GM12878 (cell line): ENCODE data around the gene NKD2. TPM values are rescaled to one million over a fixed set of nuclear protein-coding genes. Genes with fewer than 3 reads are reported as not detected.

Source experiments
- ATAC-seq: fragments of 200-7000 bp; cut with Tn5 transposase; 3 replicates; pipeline ENCODE4 v1.9.1; 2020; ENCODE audit warnings: mild to moderate bottlenecking, moderate library complexity
- BruUV-seq: library from RNA; stranded (reverse); fragments of 400-500 nt; replicated peaks from 2 replicates; lab custom pipeline; 2021; lab: Mats Ljungman, UMichigan
- CTCF ChIA-PET: fragments of 300-600 bp; sonication (Branson Sonifier 250); formaldehyde crosslinking; extraction: SDS; loops from one replicate; lab custom pipeline; 2021; ENCODE audit warnings: inconsistent platforms; lab: Yijun Ruan, JAX
- POLR2A ChIA-PET: fragments of 350-600 bp; formaldehyde crosslinking; extraction: SDS; loops from one replicate; lab custom pipeline; 2021; ENCODE audit warnings: inconsistent platforms; lab: Charles Lee
- RAD21 ChIA-PET: fragments of 300-600 bp; sonication (Branson Sonifier 250); formaldehyde crosslinking; loops from one replicate; lab custom pipeline; 2023; ENCODE audit warnings: antibody characterized with exemption; ENCODE audit not compliant: unreplicated experiment; lab: Charles Lee
- SMC1A ChIA-PET: fragments of 300-600 bp; sonication (Branson Sonifier 250); formaldehyde crosslinking; loops from one replicate; lab custom pipeline; 2023; ENCODE audit not compliant: unreplicated experiment, uncharacterized antibody; lab: Charles Lee
- DNase-seq: peaks from one replicate; pipeline ENCODE4 v3.0.0-alpha.2; 2011; ENCODE audit warnings: low read depth, low spot score
- FAIRE-seq: peaks from 3 replicates; lab custom pipeline; 2011; peaks lifted over from hg19 to GRCh38; lab: Jason Lieb, UNC
- H2AFZ ChIP-seq: 2 replicates; pipeline ENCODE4 v1.6.0; 2011; ENCODE audit warnings: low read depth, low read length, control low read depth; ENCODE audit not compliant: control insufficient read depth
- H3K27ac ChIP-seq: 2 replicates; pipeline ENCODE4 v1.5.1; 2011; ENCODE audit warnings: control low read depth; ENCODE audit not compliant: control insufficient read depth, insufficient read depth
- H3K27me3 ChIP-seq, 2 experiments: replicated peaks in 1 of 2; 2 replicates each; pipeline versions ENCODE4 v1.6.0 to v1.6.1; 2011; ENCODE audit warnings: low read length in 1 of 2; ENCODE audit not compliant: control insufficient read depth in 2 of 2, insufficient read depth in 2 of 2
- H3K36me3 ChIP-seq, 2 experiments: 2 replicates each; pipeline ENCODE4 v1.5.1; 2011; ENCODE audit warnings: low read length in 1 of 2; ENCODE audit not compliant: control insufficient read depth in 2 of 2, insufficient read depth in 2 of 2
- H3K4me1 ChIP-seq: 2 replicates; pipeline ENCODE4 v1.6.1; 2011; ENCODE audit warnings: mild to moderate bottlenecking, low read length, moderate library complexity, mixed read lengths; ENCODE audit not compliant: control insufficient read depth, insufficient read depth
- H3K4me2 ChIP-seq: 2 replicates; pipeline ENCODE4 v1.6.0; 2011; ENCODE audit warnings: control low read depth; ENCODE audit not compliant: control insufficient read depth, insufficient read depth
- H3K4me3 ChIP-seq: fragments of 200-600 bp; sonication (generic); 2 replicates; pipeline ENCODE4 v1.5.1; 2016
- H3K79me2 ChIP-seq: 2 replicates; pipeline ENCODE4 v1.6.0; 2011; ENCODE audit warnings: low read length; ENCODE audit not compliant: control insufficient read depth, insufficient read depth
- H3K9ac ChIP-seq: 2 replicates; pipeline ENCODE4 v1.8.0; 2011; ENCODE audit warnings: low read length, control low read depth, mixed read lengths; ENCODE audit not compliant: control insufficient read depth, insufficient read depth
- H3K9me3 ChIP-seq: replicated peaks from 3 replicates; pipeline ENCODE4 v1.5.1; 2011; ENCODE audit warnings: mild to moderate bottlenecking, low read length; ENCODE audit not compliant: control insufficient read depth, insufficient read depth
- H4K20me1 ChIP-seq: 2 replicates; pipeline ENCODE4 v1.6.0; 2011; ENCODE audit not compliant: control insufficient read depth, insufficient read depth
- BACH1 ChIP-seq: fragments of 450-650 bp; IDR thresholded peaks from 2 replicates; pipeline ENCODE4 v1.6.1; 2017; ENCODE audit warnings: mild to moderate bottlenecking, borderline replicate concordance
- CBX5 ChIP-seq: sonication (generic); IDR thresholded peaks from 2 replicates; pipeline ENCODE4 v1.6.1; 2016; ENCODE audit warnings: low read depth, moderate library complexity, mild to moderate bottlenecking, inconsistent platforms
- CREM ChIP-seq: IDR thresholded peaks from 2 replicates; pipeline ENCODE4 v1.6.1; 2014; ENCODE audit warnings: antibody characterized with exemption, low read depth
- EED ChIP-seq: sonication (generic); IDR thresholded peaks from 2 replicates; pipeline ENCODE4 v1.6.1; 2016; ENCODE audit warnings: antibody characterized with exemption, low read depth
- EGR1 ChIP-seq, 2 experiments: IDR thresholded peaks; 1 replicate in 1 of 2; 2 replicates in 1 of 2; pipeline ENCODE4 v1.6.1; 2011 to 2012; ENCODE audit warnings: low read depth in 2 of 2, low read length in 2 of 2, borderline replicate concordance in 1 of 2, mild to moderate bottlenecking in 1 of 2, moderate library complexity in 1 of 2
- ETV6 ChIP-seq, 2 experiments: fragments of 450-650 bp in 1 of 2; IDR thresholded peaks in 1 of 2; conservative IDR thresholded peaks in 1 of 2; 2 replicates each; pipeline ENCODE4 v1.6.1; 2014; ENCODE audit warnings: antibody characterized with exemption in 1 of 2, borderline replicate concordance in 1 of 2, low read depth in 1 of 2, mild to moderate bottlenecking in 1 of 2, moderate library complexity in 1 of 2
- GATAD2B ChIP-seq: fragments of 450-650 bp; conservative IDR thresholded peaks from 2 replicates; pipeline ENCODE4 v1.6.1; 2017; ENCODE audit warnings: low read depth, mild to moderate bottlenecking, moderate library complexity
- IKZF2 ChIP-seq, 2 experiments: fragments of 450-650 bp; IDR thresholded peaks; 2 replicates each; pipeline ENCODE4 v1.6.1; 2017; ENCODE audit warnings: mild to moderate bottlenecking in 2 of 2, moderate library complexity in 2 of 2
- MEF2A ChIP-seq: IDR thresholded peaks from 2 replicates; pipeline ENCODE4 v1.6.1; 2011; ENCODE audit warnings: low read depth, mild to moderate bottlenecking, low read length, moderate library complexity; ENCODE audit not compliant: insufficient read depth
- MEF2B ChIP-seq: fragments of 450-650 bp; IDR thresholded peaks from 2 replicates; pipeline ENCODE4 v1.6.1; 2018; ENCODE audit warnings: mild to moderate bottlenecking, moderate library complexity; ENCODE audit not compliant: partially characterized antibody, poor library complexity, severe bottlenecking
- PML ChIP-seq: IDR thresholded peaks from 2 replicates; pipeline ENCODE4 v1.6.1; 2012; ENCODE audit warnings: low read length, inconsistent platforms
- POU2F2 ChIP-seq: IDR thresholded peaks from 3 replicates; pipeline ENCODE4 v1.6.1; 2011; ENCODE audit warnings: low read depth, mild to moderate bottlenecking, low read length, borderline replicate concordance
- RUNX3 ChIP-seq: IDR thresholded peaks from 2 replicates; pipeline ENCODE4 v1.6.1; 2012; ENCODE audit warnings: low read length, inconsistent platforms
- SIX5 ChIP-seq: IDR thresholded peaks from 2 replicates; pipeline ENCODE4 v1.6.1; 2011; ENCODE audit warnings: mild to moderate bottlenecking, low read depth, low read length, moderate library complexity; ENCODE audit not compliant: severe bottlenecking
- SMAD1 ChIP-seq: fragments of 450-650 bp; IDR thresholded peaks from 2 replicates; pipeline ENCODE4 v1.6.1; 2018; ENCODE audit warnings: mild to moderate bottlenecking, low read depth; ENCODE audit not compliant: partially characterized antibody
- SP1 ChIP-seq: IDR thresholded peaks from one replicate; pipeline ENCODE4 v1.6.1; 2011; ENCODE audit warnings: low read depth, low read length
- STAT3 ChIP-seq: IDR thresholded peaks from 2 replicates; pipeline ENCODE4 v1.6.1; 2011; ENCODE audit warnings: low read depth, low read length, improper control_type of control experiment
- SUPT20H ChIP-seq: IDR thresholded peaks from 2 replicates; pipeline ENCODE4 v1.6.1; 2011; ENCODE audit warnings: low read depth, mild to moderate bottlenecking, low read length, moderate library complexity, borderline replicate concordance; ENCODE audit not compliant: control insufficient read depth
- ZNF384 ChIP-seq: IDR thresholded peaks from 2 replicates; pipeline ENCODE4 v1.6.1; 2012; ENCODE audit warnings: low read depth, mild to moderate bottlenecking, low read length, improper control_type of control experiment, borderline replicate concordance
- WGBS: methylation state at CpG from one replicate; pipeline ENCODE4 v1.1.6; 2016; ENCODE audit warnings: low lambda C conversion rate; ENCODE audit not compliant: insufficient replicate concordance, insufficient coverage; ENCODE audit errors: missing lambda C conversion rate; 5-methylcytosine and 5-hydroxymethylcytosine counted together
- in situ Hi-C: fragments of 300-500 bp; cut with MboI; formaldehyde crosslinking; loops from 9 replicates; pipeline ENCODE4 v1.14.3; 2018; ENCODE audit warnings: mixed read lengths
- intact Hi-C: fragments of 100-400 bp; cut with micrococcal nuclease; formaldehyde crosslinking; loops from one replicate; pipeline ENCODE4 v1.14.2; 2022; ENCODE audit not compliant: unreplicated experiment
- polyA plus RNA-seq, 11 experiments: library from polyadenylated mRNA; depleted of rRNA in 4 of 11; unstranded in 6 of 11; stranded (reverse) in 5 of 11; fragments of >200 nt; fragmentation: Nextera tagmentation in 4 of 11; fragmentation: Illumina TruSeq in 1 of 11; extraction: Ambion mirVana in 4 of 11; extraction: Trizol in 1 of 11; gene quantifications; 1 replicate in 1 of 11; 2 replicates in 10 of 11; pipeline versions ENCODE4 v1.2.1 to v1.2.3, GENCODE V29; 2011 to 2016; ENCODE audit warnings: inconsistent platforms in 2 of 11, missing spikeins in 2 of 11, low read depth in 1 of 11
- total RNA-seq, 4 experiments: library from RNA; depleted of rRNA in 3 of 4; stranded (reverse); fragments of >200 nt in 3 of 4; fragmentation: Illumina TruSeq in 1 of 4; extraction: Trizol in 1 of 4; gene quantifications; 2 replicates each; pipeline versions ENCODE4 v1.2.1 to v1.2.3, GENCODE V29; 2013 to 2021
- TF ChIP-seq, protein P1 (sequence below): fragments of 450-650 bp; IDR thresholded peaks from 2 replicates; pipeline ENCODE4 v1.6.1; 2014; ENCODE audit warnings: mild to moderate bottlenecking

Gene NKD2
- total and polyA plus RNA-seq, 10 of the 15 experiments (the other 5 are each of a cell fraction or from before 2014, with no cell fraction given), result 0.20 to 0.83 (median 0.26) TPM; not detected in 7

DNA sequence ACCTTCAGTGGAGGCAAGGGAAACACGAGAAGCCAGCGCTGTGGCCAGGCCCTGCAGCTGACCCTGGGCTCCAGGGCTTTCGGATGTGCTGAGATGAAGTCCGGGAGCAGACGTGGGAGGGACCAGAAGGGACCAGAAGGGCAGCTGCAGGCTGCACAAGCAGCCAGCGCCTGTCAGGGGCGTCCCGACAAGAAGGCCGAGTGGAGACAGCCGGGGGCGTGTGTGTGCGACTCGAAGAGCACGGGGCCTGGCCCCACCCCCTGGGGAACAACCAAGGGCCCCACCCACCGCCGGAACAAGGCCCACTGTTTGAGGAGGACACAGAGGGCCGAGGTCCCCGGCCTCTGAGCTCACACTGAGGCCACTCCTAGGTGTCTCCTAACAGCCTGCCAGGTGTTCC, 71.8 kb downstream of the NKD2 start:
- 63% methylated on average over 18 of the region's 18 CpGs for WGBS
- ChIA-PET RAD21 (no interaction called here), SMC1A (no interaction called here), POLR2A (no interaction called here), CTCF (no interaction called here)
- H3K27me3 ChIP-seq, result no peaks in the 10 kb centered on the region
- BruUV-seq, result no TSS peak
- no peak overlapping the region for H3K4me3 ChIP-seq
- H3K9ac ChIP-seq, result no peak overlapping the region
- H3K9me3 ChIP-seq, result peaks cover 3% of the 10 kb centered on the region; the same call in 2 of the 3 replicates
- FAIRE-seq (no peak), ATAC-seq (no peak), DNase-seq (no peak)
- H3K36me3 ChIP-seq, result no peaks in the 10 kb centered on the region
- H3K4me2 ChIP-seq, result no peak overlapping the region
- no peak for TF ChIP-seq SMAD1
- TF ChIP-seq CBX5, result no peak
- TF ChIP-seq, protein P1, sequence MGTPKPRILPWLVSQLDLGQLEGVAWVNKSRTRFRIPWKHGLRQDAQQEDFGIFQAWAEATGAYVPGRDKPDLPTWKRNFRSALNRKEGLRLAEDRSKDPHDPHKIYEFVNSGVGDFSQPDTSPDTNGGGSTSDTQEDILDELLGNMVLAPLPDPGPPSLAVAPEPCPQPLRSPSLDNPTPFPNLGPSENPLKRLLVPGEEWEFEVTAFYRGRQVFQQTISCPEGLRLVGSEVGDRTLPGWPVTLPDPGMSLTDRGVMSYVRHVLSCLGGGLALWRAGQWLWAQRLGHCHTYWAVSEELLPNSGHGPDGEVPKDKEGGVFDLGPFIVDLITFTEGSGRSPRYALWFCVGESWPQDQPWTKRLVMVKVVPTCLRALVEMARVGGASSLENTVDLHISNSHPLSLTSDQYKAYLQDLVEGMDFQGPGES, result no peak
- no peak for TF ChIP-seq SP1
- TF ChIP-seq SIX5, result no peak
- TF ChIP-seq MEF2A, result no peak
- no peak for TF ChIP-seq POU2F2
- TF ChIP-seq ZNF384, result no peak
- no peak for TF ChIP-seq RUNX3
- no peak for TF ChIP-seq GATAD2B
- no peak for TF ChIP-seq PML
- no peak for TF ChIP-seq SUPT20H
- no peak for TF ChIP-seq CREM
- TF ChIP-seq MEF2B, result no peak
- TF ChIP-seq ETV6 (conservative IDR thresholded peaks at IDR 0.05 in 1 of 2, IDR thresholded peaks at IDR 0.05 in 1 of 2; ENCODE audit: borderline replicate concordance in 1 of 2, low read depth in 1 of 2), result no peak
- no peak for TF ChIP-seq EED
- no peak for TF ChIP-seq IKZF2 (IDR thresholded peaks at IDR 0.05)
- TF ChIP-seq EGR1 (IDR thresholded peaks at IDR 0.05; ENCODE audit: borderline replicate concordance in 1 of 2, low read depth in 2 of 2, low read length in 2 of 2), result no peak
- no peak for TF ChIP-seq BACH1
- TF ChIP-seq STAT3, result no peak
- in situ Hi-C loops, result no loop called here
- no peaks in the 10 kb centered on the region for H3K79me2 ChIP-seq
- H4K20me1 ChIP-seq, result no peaks in the 10 kb centered on the region
- H3K27ac ChIP-seq, result no peak overlapping the region
- no peak overlapping the region for H2AFZ ChIP-seq
- no peaks in the 10 kb centered on the region for H3K4me1 ChIP-seq
- intact Hi-C loops, result no loop called here
